ENCODE measurements around the gene LUZP2.
A peak's percentile ranks its signal among the peaks of the same experiment; 100 is the strongest.

Gene LUZP2

DNA sequence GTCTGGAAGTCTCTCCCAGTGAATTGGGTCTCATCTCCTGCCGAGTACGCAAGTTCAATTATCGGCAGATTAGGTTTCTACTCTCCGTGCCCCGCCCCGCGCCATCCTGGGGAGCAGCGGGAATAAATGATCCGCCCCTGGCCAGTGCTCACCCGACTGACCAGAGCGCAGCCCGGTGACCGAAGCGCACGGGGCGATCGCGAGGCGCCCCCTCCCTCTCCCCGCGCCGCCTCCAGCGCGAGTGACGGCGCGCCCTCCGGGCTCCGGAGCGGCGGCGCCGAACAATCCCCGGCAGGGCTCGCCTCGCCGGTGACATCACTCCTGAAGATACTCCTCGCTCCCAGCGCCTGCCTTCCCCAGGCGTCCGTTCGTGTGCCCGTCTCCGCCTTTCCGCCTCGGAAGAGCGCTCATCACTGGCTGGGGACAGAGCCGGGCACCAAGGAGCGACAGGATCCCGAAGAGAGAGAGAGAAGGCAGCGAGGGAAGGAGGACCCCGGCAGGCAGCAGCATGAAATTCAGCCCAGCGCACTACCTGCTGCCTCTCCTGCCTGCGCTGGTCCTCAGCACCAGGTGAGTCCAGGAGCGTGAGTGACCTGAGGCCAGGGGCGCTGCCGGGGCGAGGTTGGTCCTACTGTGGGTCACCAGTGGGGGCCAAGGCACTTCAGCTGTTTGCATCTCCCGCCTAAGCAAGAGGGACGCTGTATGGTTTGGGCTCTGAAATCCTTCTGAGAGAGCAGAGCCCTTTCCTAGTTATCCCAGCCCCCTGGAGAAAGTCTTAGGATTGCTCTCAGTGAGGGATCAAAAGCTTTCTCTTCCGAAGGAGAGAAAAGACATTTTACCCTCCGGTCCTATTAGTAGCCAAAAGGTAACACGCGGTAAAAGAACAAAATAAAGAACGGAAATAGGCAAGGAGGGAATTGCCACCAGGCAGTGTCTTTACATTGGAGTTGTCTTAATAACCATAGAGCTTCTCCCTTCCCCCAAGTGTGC is at the start of gene LUZP2:
LUZP2 (plus strand) TSS at position 318 of the 990 bp plus-strand sequence.
- DNase-seq, result peak; percentile 86

DNA sequence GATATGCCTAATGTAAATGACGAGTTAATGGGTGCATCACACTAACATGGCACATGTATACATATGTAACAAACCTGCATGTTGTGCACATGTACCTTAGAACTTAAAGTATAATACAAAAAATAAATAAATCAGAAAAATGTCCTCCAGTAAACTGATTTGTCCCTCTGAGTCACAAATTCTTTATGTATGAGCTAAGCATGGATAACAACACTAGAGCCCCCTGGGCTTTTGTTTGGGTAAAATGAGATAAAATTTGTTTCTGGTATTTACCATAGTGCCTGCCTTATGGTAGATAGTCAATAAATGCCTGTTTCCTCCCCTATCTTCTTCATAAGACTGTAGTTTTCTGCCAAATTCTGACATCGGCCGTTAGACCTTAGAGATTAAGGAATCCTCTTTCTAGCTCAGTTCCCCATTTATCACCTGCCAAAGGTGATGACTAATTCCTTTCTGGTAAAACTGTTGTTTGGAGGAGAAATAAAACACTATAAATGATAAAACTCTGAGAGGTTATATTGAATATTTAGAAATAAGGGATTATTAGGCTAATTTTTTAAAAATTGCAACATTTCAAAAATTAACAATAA is 43.6 kb upstream of the LUZP2 start:
- DNase-seq, result no peak

DNA sequence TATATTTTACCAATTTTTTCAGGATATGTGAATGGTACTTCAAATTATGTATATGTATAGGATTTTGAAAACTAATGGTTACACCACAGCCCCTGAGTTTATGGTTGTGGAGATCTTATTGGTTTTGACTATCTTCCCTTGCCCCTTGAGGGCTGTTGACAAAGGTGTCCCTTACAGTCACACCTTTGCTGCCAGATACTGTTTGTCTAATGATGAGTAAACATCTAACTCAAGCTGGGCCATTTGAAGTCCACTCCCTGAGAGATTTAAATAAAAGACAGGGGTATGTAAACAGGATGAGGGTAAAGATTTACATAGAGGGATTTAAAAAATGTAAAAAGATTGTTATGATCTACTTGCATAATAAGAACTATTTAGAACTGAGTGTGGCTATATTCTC is 38.9 kb upstream of the LUZP2 start:
- DNase-seq, result no peak

DNA sequence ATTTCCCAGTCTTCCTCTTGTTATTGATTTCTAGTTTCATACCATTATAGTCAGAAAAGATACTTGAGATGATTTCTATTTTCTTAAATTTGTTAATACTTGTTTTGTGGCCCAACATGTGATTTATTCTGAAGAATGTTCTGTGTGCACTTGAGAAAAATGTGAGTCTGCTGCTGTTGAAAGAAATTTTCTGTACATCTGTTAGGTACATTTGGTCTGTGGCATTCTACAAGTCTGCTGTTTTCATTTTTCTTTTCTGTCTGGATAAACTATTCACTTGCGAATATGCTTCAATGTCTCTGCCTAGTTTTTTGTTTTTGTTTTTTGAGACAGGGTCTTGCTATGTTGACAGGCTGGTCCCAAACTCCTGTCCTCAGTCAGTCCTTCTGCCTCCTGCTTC is 26.4 kb upstream of the LUZP2 start:
- DNase-seq, result no peak

DNA sequence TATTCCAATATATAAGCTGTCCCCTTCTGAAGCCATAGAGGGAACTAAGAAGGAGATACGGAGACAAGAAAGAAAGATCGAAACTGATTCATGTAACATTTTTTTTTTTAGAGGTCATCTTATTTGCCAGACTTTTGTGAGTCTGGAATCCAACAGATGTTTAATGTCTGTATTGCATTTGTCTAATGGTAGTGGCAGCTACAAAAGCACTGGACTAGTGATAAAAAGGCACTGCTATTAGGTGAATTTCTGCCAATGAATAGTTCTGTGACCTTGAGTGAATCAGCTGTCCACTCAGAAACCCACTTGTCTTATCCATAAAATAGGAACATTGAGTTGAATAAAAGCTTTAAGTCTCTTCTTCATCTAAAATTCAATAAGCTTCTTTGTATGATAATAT is 25.8 kb upstream of the LUZP2 start:
- DNase-seq, result no peak

DNA sequence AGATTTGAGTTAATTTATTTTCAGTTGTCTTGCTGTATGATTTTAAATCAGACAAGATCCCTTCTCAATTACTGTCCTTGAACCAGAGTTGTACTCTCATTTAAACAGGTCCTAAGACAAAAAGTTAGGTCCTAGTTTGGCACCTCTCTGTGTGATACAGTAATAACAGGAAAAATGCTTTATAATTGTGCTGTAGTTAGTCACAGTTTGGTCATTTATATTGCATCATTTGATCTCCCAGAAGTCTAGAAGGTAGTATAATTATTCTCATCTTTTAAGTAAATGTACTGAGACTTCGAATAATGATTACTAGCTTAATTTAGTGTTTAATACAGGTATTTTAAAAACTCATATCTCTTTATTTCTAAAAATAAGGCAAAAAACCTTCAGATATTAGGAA is 18.1 kb upstream of the LUZP2 start:
- DNase-seq, result no peak

DNA sequence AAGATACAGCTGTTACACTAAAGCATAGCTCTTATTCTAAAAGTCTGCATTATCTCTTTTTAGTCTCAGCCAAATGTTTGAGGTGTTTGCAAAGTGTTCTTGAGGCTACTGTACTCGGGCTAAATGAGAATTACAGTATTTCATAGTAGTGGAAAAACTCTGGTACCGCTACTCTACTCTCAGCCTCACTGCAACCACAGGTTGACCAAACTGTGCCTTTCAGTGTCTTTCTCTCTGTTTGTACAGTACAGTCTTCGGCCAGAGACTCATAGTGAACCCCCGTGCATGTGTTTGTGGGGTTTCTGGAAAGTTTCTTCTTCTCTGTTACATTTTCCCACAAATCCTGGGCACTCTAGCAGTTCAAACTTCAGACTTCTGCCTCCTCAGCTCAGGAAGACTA is 7.4 kb upstream of the LUZP2 start:
- DNase-seq, result no peak

DNA sequence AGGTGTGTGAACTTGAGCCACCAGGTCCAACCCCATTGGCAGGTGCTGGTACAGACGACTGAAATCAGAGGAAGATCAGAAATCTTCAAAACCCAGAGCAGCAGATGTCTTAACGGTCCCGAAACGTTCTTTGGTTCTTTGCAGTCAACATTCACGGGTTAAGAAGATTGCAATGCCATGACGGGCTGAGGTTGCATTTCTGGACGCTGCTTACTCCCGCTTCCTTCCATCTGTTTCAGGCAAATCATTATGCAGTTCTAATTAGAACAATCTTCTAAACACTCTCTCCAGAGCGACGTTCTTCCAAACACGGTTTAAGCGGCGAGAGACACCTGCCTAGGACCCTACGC is 492 bp upstream of the LUZP2 start:
- DNase-seq, result no peak

DNA sequence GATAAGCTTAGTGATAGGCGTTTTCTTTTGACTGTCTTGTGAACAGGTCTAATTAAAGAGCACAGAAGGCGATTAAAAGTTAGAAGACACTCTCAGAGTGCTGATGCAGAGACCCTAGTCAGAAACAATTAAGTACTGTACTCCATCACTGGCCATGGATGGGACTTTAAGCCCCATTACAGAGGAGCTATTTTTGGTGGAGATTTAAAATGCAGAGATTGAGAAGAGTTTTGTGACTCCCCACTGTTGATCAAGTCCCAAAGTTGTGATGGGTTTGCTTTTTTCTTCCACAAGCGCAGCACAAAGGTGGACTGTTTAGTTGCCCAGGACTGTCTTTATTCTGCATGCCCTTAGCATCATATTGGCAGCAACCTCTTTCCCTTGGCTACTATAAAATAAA is 978 bp downstream of the LUZP2 start:
- no peak for DNase-seq

DNA sequence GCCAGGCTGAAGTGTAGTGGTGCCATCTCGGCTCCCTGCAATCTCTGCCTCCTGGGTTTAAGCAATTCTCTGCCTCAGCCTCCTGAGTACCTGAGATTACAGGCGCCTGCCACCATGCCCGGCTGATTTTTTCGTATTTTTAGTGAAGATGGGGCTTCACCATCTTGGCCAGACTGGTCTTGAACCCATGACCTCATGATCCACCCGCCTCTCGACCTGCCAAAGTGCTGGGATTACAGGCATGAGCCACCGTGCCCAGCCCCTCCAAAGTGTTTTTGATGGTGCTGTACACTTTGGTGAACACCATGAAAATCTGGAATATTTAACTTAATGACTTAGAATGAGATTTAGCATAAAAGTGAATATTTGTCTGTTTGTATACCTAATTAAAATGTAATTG is 5.6 kb downstream of the LUZP2 start:
- no peak for DNase-seq

DNA sequence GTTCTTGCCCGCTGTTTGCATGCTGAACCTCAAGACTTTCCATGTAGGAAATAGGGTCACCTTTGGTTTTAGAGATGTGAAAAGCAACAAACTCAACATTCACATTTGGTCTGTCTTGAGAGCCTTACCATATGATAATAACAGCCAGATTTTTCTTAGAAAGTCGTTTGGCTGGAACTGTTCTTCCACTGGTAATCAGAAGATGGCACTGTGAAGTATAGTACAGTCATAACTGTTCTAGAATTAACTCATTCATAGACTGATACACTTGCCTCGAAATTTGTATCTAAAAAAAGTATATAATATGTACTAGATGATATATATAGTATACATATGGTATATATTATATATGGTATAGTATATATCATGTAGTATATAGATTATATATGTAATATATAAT is 12.3 kb downstream of the LUZP2 start:
- DNase-seq, result no peak

DNA sequence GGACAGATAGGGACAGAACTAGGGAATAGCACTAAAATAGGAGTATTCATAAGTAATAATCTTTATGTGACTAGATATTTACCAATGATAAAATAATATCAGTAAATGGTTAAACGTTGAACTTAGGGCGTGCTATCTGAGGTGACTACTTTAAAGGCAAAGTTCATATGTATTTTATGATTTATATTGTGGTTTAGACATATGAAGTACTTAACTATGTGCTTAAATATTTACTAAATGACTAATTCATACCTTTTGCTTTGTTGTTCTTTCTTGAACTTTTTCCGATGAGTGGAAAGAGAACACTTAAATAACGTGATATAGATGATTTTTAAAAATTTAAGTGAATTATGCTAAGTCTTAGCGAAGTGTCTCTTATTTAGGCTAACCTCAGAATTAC is 14.7 kb downstream of the LUZP2 start:
- no peak for DNase-seq

DNA sequence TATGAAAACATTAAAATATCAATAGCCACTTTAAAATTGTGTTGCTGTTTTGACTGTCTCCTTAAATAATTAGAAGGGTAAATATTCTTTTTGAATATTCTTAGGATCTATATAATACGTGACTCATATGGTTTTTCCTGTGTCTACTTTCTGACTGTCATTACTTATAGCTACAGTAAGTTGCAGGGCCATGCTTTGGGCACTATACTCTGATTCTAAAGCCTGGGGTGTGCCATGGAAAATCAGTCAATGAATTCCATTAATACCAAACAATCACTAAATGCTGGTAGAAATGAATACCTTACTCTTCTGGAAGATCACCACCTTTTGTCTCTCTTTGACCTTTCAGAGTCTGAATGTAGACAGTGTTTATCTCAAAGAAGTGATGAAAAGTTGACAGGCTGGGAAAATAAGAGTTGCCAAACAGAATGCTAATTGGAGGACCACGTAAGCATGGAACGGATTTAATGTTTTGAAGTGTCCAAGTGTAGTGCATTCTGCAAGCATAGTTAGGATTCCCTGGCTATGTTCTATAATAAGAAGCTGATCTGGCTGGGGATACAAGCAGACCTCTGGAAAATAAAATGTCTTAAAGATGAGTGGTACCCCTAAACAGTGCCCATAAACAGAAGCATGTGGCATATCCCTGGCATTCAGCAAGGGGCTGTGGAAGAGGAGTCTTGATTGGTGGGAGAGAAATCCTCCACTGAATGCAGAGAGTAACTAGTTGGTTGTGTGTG is 16.8 kb downstream of the LUZP2 start:
- no peak for DNase-seq

DNA sequence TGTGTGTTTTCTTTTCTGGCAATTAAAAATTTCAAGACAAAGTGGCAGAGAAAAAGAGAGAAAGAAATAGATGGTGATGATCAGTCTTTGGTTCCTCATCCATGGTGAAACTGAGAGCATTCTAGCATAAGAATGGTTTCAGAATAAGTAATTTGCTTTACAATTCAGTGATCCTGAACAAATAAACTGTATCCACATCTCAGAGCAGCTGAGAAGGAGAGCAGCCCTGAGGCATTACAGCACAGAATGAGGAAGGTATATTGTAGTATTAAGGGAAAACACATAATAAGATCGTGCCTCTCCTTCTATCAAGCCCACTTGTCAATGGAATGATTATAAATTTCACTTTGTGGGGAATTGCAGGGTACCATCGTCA is 17.4 kb downstream of the LUZP2 start:
- DNase-seq, result no peak

DNA sequence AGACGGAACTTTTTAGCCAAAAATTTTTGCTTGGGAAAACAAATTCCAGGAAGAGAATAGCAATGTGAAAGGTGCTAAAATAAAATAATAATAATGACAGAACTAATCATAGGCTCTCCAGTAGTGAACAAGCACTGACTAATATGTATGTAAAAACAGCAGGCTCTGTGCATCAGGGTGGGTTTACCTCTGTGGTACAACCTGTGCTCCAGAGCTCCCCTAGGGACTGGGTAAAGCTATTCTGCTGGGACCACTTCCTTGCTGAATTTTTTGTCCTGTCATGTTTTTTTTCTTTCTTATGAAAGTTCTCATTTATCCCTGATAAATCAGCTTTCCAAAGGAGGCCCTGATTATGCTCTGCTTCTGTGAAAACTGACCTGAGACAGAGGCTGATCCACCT is 18.8 kb downstream of the LUZP2 start:
- DNase-seq, result no peak

DNA sequence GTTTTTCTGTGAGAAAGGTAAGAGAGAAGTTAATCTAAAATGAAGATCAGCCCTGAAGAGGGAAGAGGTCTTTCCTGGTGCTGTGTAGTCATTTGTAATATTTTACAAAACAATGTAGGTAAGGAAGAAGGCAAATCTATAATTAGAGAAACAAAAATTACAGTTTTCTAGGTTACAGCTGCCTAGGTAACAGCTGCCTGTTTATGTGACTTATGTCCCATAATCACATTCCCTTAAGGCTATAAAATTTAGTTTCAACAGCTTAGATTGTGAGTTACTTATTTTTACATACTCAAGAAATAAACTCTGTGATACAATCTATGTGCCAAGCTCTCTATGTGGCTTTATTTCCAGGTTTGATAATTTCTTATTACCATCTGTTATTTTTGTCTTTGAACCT is 19.8 kb downstream of the LUZP2 start:
- DNase-seq, result no peak

DNA sequence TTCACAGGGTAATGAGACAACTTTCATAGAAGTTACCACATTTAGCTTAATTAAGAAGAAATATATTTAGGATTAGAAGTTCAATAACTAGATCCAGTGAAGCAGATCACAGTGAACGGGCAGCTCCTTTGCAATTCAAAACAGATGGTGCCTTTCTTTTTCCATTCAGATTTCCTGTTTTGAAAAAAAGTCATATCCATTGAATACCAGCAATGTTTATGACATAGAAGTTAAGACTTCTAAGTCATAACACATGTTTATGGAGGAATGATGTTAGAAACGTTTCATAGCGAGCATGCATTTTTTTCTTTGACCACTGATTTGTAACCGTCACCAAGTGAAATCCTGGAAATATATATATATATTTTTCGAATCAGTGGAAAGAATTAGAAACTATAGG is 24.7 kb downstream of the LUZP2 start:
- no peak for DNase-seq

DNA sequence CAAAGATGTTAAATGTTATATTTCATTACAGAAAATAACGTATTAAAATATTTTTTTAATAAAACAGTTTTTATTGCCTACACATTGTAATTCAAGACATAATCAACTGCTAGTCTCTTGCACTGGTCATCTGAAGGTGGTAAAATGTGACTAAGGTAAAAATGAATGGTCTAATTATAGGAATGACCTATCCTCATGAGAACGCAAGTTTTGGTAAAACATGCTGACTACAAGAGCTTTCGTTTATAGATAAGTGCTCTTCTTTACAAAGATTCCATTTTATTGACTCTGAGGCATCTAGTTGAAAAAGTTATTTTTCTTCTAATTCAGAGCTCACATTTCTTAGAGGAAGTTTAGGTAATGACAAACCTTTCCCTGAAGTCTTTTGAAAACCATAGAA is 27.3 kb downstream of the LUZP2 start:
- DNase-seq, result no peak

DNA sequence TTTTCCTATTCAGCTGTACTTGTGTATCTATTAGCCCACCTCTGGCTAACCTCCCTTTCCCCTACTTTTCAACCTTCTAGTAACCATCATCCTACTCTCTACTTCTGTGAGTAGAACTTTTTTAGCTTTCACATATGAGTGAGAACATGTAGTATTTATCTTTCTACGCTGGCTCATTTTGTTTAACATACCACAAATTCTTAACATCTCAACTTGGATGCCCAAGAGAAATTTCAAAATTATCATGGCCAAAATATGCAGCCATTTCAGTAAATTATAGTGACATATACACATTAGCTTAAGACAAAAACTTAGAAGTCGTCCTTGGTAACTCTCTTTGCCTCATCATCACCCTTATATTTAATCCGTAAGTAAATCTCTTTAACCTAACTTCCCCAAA is 34.7 kb downstream of the LUZP2 start:
- no peak for DNase-seq

DNA sequence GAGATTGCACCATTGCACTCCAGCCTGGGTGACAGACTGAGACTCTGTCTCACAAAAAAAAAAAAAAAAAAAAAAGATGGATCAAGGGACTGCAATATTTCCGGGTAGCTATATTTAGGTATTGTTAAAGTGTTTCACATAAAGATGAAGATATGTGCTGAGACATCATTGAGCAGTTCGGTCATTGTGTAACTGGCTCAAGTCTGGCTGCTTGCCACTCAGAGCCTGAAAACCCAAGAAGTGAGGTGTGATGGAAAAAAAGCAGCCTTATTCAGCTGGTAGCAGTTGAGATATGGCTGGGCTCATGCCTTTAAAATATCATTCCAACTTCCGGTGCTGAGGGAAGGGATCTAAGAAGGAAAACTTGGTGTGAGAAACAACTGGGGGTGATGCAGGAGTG is 46.9 kb downstream of the LUZP2 start:
- no peak for DNase-seq

DNA sequence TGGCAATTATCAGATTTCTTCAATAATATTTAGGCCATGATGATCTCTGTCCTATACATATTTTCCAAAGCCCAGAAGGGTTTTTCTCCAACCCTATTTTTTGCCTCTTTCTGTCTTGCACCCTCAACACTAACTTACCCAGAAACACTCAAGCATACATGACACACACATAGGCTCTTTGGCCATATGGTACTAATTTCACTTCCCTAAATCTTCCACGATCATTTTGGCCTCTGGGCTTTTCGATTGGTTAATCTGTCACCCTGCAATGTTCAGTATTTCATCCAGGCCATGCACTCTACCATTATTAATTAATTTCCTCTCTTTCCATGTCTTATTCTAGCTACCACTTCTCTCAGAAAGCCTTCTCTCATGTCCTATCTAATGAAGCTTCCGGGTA is 59.8 kb downstream of the LUZP2 start:
- DNase-seq, result no peak

DNA sequence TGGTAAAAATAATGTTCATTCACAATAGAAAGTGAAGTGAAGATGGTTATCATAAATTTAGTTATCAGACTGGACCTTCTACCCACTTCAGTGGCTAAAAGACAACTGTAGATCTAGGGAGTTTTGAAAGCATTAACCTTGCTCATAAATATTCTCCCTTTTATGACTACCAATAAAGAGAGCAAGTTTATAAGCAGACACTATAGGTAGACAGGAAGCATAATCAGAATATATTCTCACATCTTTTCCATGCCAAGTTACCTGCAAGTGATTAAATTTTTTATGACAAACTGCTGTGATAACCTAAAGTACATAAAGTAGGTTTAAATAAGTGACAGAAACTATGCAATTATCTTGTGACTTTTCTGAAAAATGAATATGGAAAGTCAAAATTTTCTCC is 62.5 kb downstream of the LUZP2 start:
- no peak for DNase-seq

DNA sequence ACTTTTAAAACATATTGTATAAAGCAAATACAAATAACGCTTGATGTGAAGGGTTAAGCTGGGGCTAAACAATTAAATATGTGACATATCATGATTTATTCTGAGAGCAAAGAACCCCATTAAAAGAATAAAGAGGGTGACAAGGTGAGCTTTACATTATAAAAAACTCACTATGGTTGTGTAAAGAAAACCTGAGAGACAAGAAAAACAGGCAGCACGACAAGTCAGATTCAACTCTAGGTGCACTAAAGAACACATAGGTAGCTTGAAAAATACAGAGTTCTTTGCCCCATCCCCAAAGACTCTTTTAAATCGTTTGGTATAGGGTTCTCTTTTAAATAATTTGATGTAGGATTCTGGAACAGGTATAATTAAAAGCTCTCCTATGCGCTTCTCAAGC is 63.5 kb downstream of the LUZP2 start:
- DNase-seq, result no peak

DNA sequence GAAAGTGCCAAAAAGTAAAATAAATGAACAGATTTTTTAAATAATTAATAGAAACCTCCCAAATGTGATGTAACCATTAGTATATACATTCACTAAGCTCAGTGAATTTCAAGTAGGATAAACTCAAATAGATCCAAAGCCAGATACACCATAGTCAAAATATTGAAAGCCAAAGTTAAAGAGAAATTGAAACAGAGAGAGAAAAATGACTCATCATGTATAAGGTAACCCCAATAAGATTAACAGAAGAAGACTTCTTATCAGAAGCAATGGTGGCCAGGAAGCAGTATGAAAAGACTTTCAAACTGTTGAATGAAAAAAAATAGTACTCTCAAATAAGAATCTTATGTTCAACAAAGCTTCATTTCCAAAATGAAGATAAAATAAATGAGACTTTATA is 70.5 kb downstream of the LUZP2 start:
- DNase-seq, result no peak

Measured in islet precursor cell (in vitro differentiated cells).